H1 (cell line): Measurements from ENCODE around the gene DNA2. TPM values are rescaled to one million over a fixed set of nuclear protein-coding genes. Genes with fewer than 3 reads are reported as not detected.

Experiments used
- BCL11A ChIP-seq, 2 experiments: IDR thresholded peaks; one replicate each; pipeline ENCODE4 v1.6.1; 2011; ENCODE audit warnings: low read depth in 2 of 2, low read length in 2 of 2, mild to moderate bottlenecking in 2 of 2
- EP300 ChIP-seq, 2 experiments: IDR thresholded peaks; 1 replicate in 1 of 2; 2 replicates in 1 of 2; pipeline ENCODE4 v1.6.1; 2011 to 2012; ENCODE audit warnings: low read depth in 2 of 2, low read length in 2 of 2, mild to moderate bottlenecking in 2 of 2, borderline replicate concordance in 1 of 2, inconsistent platforms in 1 of 2, moderate library complexity in 1 of 2
- JUN ChIP-seq: IDR thresholded peaks from 2 replicates; pipeline ENCODE4 v1.6.1; 2011; ENCODE audit warnings: low read depth, mild to moderate bottlenecking, improper control_type of control experiment, low read length
- RNF2 ChIP-seq: fragments of 200-900, 300-1000 bp; sonication (generic); IDR thresholded peaks from 2 replicates; pipeline ENCODE4 v1.7.1; 2016; ENCODE audit warnings: borderline replicate concordance, low read depth, mild to moderate bottlenecking, antibody characterized with exemption, low read length; ENCODE audit not compliant: poor library complexity, severe bottlenecking; ENCODE audit errors: missing control alignments
- RXRA ChIP-seq: IDR thresholded peaks from 2 replicates; pipeline ENCODE4 v1.6.1; 2011; ENCODE audit warnings: low read depth, mild to moderate bottlenecking, low read length, moderate library complexity; ENCODE audit not compliant: insufficient read depth
- SIX5 ChIP-seq: IDR thresholded peaks from 2 replicates; pipeline ENCODE4 v1.6.1; 2011; ENCODE audit warnings: mild to moderate bottlenecking, low read depth, low read length
- SP4 ChIP-seq: IDR thresholded peaks from 2 replicates; pipeline ENCODE4 v1.6.1; 2012; ENCODE audit warnings: low read length, inconsistent platforms
- SUZ12 ChIP-seq: fragments of 200-600 bp; sonication (generic); IDR thresholded peaks from 2 replicates; pipeline ENCODE4 v1.6.1; 2012; ENCODE audit warnings: mild to moderate bottlenecking, inconsistent platforms, low read length, moderate library complexity, mixed read lengths
- TAF1 ChIP-seq: IDR thresholded peaks from 2 replicates; pipeline ENCODE4 v1.6.1; 2011; ENCODE audit warnings: mild to moderate bottlenecking, low read depth, low read length
- TCF12 ChIP-seq: IDR thresholded peaks from 2 replicates; pipeline ENCODE4 v1.6.1; 2011; ENCODE audit warnings: low read depth, mild to moderate bottlenecking, low read length
- polyA plus RNA-seq, 7 experiments: library from polyadenylated mRNA; depleted of rRNA in 3 of 7; stranded (reverse) in 5 of 7; unstranded in 2 of 7; fragments of >200 nt in 5 of 7; fragments of 200-250 nt in 2 of 7; gene quantifications; 1 replicate in 5 of 7; 2 replicates in 1 of 7; 4 replicates in 1 of 7; pipeline versions ENCODE4 v1.2.1 to v1.2.3, GENCODE V29; 2011 to 2013; ENCODE audit warnings: missing spikeins in 2 of 7, mixed read lengths in 2 of 7
- total RNA-seq: library from RNA; stranded (reverse); fragmentation: NEBNext Ultra II Directional; extraction: Animal tissue kit (Norgen Biotek cat#: 25700); gene quantifications from 2 replicates; pipeline ENCODE4 v1.2.1, GENCODE V29; 2021

The DNA2 gene
- total and polyA plus RNA-seq, 2 of the 8 experiments (the other 6 are each of a cell fraction or from before 2014, with no cell fraction given): 16.0 to 57.9 TPM

- TF ChIP-seq EP300 (IDR thresholded peaks at IDR 0.05; ENCODE audit: borderline replicate concordance in 1 of 2, low read depth in 2 of 2, low read length in 2 of 2) (no peak), BCL11A (IDR thresholded peaks at IDR 0.05; ENCODE audit: low read depth in 2 of 2, low read length in 2 of 2) (no peak), SP4 (no peak), JUN (no peak), SUZ12 (no peak), SIX5 (no peak), TAF1 (no peak), TCF12 (no peak), RXRA (no peak), RNF2 (no peak)
Measured at GRCh38 chr10:68428396-68429104, 43.2 kb downstream of the DNA2 start (continued).
